HG03575 (cell line): ENCODE results near the gene SNX24.
A peak's percentile ranks its signal among the peaks of the same experiment; 100 is the strongest.
"Not testable (repeated sequence)": the region's sequence is repeated elsewhere in the genome, so short reads cannot be mapped to it uniquely, and the experiment has no call there.

Experiments
- ATAC-seq: cut with Tn5 transposase; IDR thresholded peaks from one replicate; pipeline ENCODE4 v1.9.1; 2021; ENCODE audit not compliant: unreplicated experiment, insufficient number of reproducible peaks, low FRiP score; ENCODE audit errors: extremely low read depth

Gene SNX24

GRCh38 chr5:122947772-122948171, 102.4 kb downstream of the SNX24 start:
- no peak for ATAC-seq

GRCh38 chr5:122948319-122948718, 102.9 kb downstream of the SNX24 start:
- ATAC-seq = no peak

GRCh38 chr5:122951658-122952057, 106.2 kb downstream of the SNX24 start:
- ATAC-seq = no peak

- no peak for ATAC-seq
Observed at GRCh38 chr5:122954719-122955118, 109.3 kb downstream of the SNX24 start.

- no peak for ATAC-seq
Observed at GRCh38 chr5:122957457-122957856, 112.0 kb downstream of the SNX24 start.

GRCh38 chr5:122959740-122960445, 114.5 kb downstream of the SNX24 start:
- ATAC-seq = no peak

- ATAC-seq = no peak
Observed at GRCh38 chr5:122963305-122963704, 117.9 kb downstream of the SNX24 start.

GRCh38 chr5:122965111-122965510, 119.7 kb downstream of the SNX24 start:
- ATAC-seq = no peak

- no peak for ATAC-seq
Observed at GRCh38 chr5:122967085-122967484, 121.7 kb downstream of the SNX24 start.

GRCh38 chr5:122967625-122968024, 122.2 kb downstream of the SNX24 start:
- ATAC-seq = peak; percentile 78

GRCh38 chr5:122968056-122968455, 122.6 kb downstream of the SNX24 start:
- ATAC-seq = not testable (repeated sequence)

GRCh38 chr5:122971333-122971732, 125.9 kb downstream of the SNX24 start:
- no peak for ATAC-seq

- ATAC-seq = no peak
Observed at GRCh38 chr5:122972877-122973276, 127.5 kb downstream of the SNX24 start.

GRCh38 chr5:122973759-122974158, 128.3 kb downstream of the SNX24 start:
- not testable (repeated sequence) for ATAC-seq

GRCh38 chr5:122974251-122974650, 128.8 kb downstream of the SNX24 start:
- ATAC-seq = not testable (repeated sequence)

- ATAC-seq = no peak
Observed at GRCh38 chr5:122977319-122977718, 131.9 kb downstream of the SNX24 start.

- no peak for ATAC-seq
Observed at GRCh38 chr5:122978068-122978467, 132.7 kb downstream of the SNX24 start.

GRCh38 chr5:122978644-122979297, 133.4 kb downstream of the SNX24 start:
- ATAC-seq = no peak

- ATAC-seq = no peak
Observed at GRCh38 chr5:122981846-122982245, 136.4 kb downstream of the SNX24 start.

- no peak for ATAC-seq
Observed at GRCh38 chr5:122982376-122982775, 137.0 kb downstream of the SNX24 start.

- no peak for ATAC-seq
Observed at GRCh38 chr5:122984425-122984824, 139.0 kb downstream of the SNX24 start.
